Fibroblast of skin of abdomen (primary cell): ENCODE measurements around the gene MPST.

Experiments
- DNase-seq: peaks from one replicate; pipeline ENCODE4 v3.0.0-alpha.2; 2013

Gene MPST

GRCh38 chr22:37023743-37024338, 4.3 kb downstream of the MPST start:
- no peak for DNase-seq

GRCh38 chr22:37024339-37025157, 5.0 kb downstream of the MPST start:
- no peak for DNase-seq

GRCh38 chr22:37025500-37026070, 6.0 kb downstream of the MPST start:
- DNase-seq, result no peak

GRCh38 chr22:37026325-37026724, 6.8 kb downstream of the MPST start:
- no peak for DNase-seq

- no peak for DNase-seq
These were observed 8.0 kb downstream of the MPST start for GRCh38 chr22:37027556-37027955.

GRCh38 chr22:37028692-37029674, 9.4 kb downstream of the MPST start:
- DNase-seq, result no peak

- DNase-seq, result no peak
These were observed 11.2 kb downstream of the MPST start for GRCh38 chr22:37030560-37031281.

- no peak for DNase-seq
These were observed 12.6 kb downstream of the MPST start for GRCh38 chr22:37032134-37032534.

- DNase-seq, result peak; percentile 77
These were observed 13.3 kb downstream of the MPST start for GRCh38 chr22:37032535-37033460.

- no peak for DNase-seq
These were observed 14.3 kb downstream of the MPST start for GRCh38 chr22:37033605-37034430.

- DNase-seq, result no peak
These were observed 17.3 kb downstream of the MPST start for GRCh38 chr22:37036655-37037377.

- DNase-seq, result no peak
These were observed 18.1 kb downstream of the MPST start for GRCh38 chr22:37037669-37038068.

- DNase-seq, result no peak
These were observed 19.9 kb downstream of the MPST start for GRCh38 chr22:37039466-37039865.

- DNase-seq, result no peak
These were observed 23.8 kb downstream of the MPST start for GRCh38 chr22:37043209-37043827.

- peak; percentile 16 for DNase-seq
These were observed 24.4 kb downstream of the MPST start for GRCh38 chr22:37043828-37044538.

- no peak for DNase-seq
These were observed 25.4 kb downstream of the MPST start for GRCh38 chr22:37044634-37045625.

GRCh38 chr22:37045958-37046357, 26.4 kb downstream of the MPST start:
- peak; percentile 71 for DNase-seq
